IPS-18c (cell line): Measurements from ENCODE around the gene TSPAN4.

ENCODE experiments used
- H3K4me3 ChIP-seq: 2 replicates; pipeline ENCODE4 v1.7.0; 2013; ENCODE audit warnings: low read depth, mild to moderate bottlenecking, low read length, moderate library complexity; ENCODE audit not compliant: insufficient read depth
- H3K9me3 ChIP-seq: one replicate; pipeline ENCODE4 v1.6.1; 2013; ENCODE audit warnings: mild to moderate bottlenecking, low read length, moderate library complexity; ENCODE audit not compliant: control insufficient read depth, insufficient read depth

The TSPAN4 gene

DNA sequence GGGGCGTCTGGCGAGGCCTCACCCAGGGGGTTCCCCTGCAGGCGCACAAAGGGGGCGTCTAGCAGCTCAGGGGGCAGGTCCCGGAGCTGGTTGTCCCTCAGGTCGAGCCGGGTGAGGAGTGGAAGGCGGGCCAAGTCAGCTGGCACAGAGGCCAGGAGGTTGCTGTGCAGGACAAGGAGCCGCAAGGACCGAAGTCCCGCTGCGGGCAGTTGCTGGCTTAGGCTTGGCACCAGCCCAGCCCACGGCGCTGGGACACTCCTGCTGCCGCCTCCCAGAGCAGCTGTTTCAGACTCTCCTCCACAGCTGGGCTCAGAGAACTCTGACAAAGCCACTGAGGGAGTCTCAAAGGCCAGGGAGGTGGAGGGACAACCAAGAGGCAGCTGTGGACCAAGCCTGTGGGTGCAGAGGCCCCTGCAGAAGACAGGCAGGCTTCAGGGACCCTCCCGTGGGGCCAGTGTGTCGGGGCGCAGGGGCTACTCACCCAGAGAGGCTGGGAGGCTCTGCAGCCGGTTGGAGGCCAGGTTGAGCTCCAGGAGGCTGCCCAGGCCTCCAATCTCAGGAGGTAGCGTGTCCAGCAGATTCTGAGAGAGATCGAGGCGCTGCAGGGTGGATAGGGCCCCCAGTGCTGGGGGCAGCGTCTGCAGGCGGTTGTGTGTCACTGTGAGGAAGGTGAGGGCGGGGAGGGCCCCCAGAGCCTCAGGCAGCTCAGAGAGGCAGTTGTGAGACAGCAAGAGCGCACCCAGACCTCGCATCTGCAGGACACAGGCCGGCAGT, 39.8 kb upstream of the TSPAN4 start:
- Histone ChIP-seq H3K4me3 (no peak overlapping the region), H3K9me3 (no peaks in the 10 kb centered on the region)

DNA sequence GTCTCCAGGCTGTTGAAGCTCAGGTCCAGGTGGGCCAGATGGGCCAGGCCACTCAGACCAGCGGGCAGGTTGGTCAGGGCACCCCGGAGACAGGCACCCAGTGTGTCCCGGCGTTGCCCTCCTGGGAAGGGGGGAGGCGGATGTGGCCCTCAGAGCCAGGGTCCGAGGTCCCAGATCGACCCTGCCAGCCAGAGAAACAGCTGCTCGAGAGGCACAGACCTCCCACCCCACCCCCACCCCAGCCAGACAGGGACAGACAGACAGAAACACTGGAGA, 39.2 kb upstream of the TSPAN4 start:
- 0 out of 2 replicates have a peak overlapping the region, but pooled peaks have one; percentile 58 for H3K4me3 ChIP-seq
- no peaks in the 10 kb centered on the region for H3K9me3 ChIP-seq

DNA sequence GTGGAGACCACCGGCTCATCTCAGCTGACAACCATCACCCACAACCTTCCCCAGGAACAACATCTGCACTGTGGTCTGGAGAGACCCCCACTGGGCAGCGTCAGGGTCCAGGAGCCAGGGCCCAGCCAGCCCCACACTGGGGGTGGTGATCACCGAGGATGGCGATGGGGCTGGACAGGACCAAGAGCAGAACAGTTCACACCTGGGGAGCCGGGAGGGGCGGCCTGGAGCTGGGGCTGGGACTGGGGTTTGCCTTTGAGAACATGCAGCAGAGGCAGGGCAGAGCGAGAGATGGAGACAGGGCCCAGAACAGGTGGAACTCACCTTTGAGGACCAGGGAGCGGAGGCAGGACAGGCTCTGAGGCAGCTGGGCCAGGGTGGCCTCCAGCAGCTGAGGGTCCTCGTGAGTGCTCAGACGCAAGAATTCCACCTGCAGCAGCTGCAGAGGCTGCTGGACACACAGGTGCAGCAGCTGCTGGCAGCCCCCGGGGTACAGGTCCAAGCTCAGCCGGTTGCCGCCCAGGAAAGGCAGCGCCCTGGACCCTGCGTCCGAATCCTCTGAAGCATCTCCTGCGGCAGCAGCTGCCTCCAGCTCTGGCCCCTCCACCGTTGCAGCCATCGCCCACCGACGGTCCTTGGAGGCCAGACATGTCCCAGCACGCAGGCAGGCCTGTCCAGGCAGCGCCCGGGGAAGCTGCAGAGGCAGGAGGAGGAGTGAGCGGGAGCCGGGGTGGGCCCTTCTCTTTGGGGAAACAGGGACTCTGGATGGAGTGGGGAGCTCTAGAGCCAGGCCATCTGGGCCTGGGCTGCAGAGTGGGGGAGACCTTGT, 38.7 kb upstream of the TSPAN4 start:
- H3K4me3 ChIP-seq = peak overlapping the region; percentile 58
- H3K9me3 ChIP-seq = no peaks in the 10 kb centered on the region

DNA sequence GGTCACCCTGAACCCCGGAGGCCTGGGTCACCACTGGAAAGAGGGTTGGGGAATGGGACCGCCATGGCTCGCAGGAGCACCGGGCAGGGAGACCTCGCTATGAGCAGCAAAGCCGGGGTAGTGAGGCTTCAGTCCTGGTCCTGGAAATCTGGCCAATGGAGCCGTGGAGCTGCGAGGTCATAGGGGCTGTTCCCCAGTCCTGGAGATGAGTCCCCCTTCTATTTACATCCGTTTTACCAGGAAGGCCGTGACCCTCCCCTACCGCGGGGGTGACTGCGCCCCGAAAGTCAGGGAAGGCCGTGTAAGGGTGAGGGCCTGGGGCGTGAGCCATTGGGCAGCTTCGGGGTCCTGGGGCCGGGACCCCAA, 38.1 kb upstream of the TSPAN4 start:
- H3K9me3 ChIP-seq = no peaks in the 10 kb centered on the region

DNA sequence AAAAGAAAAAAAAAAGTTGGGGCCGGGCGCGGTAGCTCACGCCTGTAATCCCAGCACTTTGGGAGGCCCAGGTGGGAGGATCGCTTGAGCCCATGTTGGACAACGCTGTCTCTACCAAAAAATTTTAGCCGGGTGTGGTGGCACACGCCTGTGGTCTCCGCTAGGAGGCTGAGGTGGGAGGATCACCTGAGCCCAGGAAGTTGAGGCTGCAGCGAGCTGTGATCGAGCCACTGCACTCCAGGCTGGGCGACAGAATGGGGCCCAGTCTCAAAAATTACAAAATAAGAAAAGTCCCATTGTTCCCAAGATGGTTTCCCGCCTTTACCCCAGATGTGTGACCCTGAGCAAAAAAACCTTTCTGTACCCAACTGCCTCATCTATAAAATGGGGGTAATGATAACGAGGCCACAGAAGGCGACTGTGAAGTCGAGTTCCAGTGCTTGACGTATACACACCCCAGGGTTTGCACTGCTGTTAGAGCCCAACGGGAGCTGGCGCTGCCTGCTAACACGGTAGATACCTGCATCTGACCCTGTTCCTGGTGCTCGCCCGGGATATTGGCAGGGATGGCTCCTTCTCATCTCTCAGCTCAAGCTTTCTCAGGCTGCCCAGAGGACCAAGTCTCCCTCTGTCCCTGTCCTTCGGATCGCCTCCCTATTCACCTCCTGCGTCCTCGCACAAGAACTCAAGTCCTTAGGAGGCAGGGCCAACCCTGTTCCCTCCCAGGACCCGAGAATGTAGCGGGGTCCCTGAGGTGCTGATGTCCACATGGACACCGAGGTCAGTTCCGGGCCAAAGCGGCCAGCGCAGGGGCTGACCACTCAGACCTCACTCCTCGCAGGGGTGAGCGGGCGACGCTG, 34.0 kb upstream of the TSPAN4 start:
- Histone ChIP-seq H3K9me3 (no peaks in the 10 kb centered on the region), H3K4me3 (peak overlapping the region; percentile 99)

More for the DNA sequence above, 38.1 kb upstream of the TSPAN4 start:
- H3K4me3 ChIP-seq = peak overlapping the region; percentile 58

DNA sequence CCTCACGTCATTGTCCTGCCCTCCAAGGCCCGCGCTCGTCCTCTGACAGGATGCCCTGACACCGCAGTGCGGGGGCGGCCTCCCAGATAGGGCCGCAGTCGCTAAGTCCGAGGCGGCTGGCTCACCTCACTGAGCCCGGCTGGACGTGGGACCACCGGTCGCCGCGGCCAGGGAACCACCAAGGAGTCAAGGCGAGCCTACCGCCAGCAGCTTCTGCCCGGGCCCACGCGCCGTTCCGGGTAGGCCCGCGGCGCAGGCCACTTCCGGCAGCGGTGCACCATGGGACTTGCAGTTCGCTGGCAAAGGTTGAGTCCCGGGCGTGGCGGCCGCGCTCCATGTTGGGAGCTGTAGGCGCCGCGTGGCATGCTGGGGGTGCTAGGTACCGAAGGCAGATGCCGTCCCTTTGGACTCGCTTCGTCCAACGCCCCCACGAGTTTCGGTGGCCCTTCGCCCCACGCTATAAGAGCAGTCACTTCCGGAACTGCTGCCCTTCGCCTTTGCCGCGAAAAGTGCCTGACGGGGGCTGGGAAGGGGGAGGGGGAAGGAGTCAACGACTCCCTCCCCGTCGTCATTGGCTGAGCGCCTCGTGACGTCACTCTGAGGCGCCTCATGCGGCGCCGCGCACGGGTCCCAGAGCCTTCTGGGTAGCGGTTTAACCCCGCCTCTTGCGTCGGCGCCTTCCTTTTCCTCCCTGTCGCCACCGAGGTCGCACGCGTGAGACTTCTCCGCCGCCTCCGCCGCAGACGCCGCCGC, 33.2 kb upstream of the TSPAN4 start, which contains the start of gene RPLP2:
Gene RPLP2, plus strand, starts transcription at position 681 of the 753 bp plus-strand sequence. CDS start 268 bp downstream, outside the sequence.
- no peaks in the 10 kb centered on the region for H3K9me3 ChIP-seq
- peak within 1 kb of the TSS; percentile 99 for H3K4me3 ChIP-seq

DNA sequence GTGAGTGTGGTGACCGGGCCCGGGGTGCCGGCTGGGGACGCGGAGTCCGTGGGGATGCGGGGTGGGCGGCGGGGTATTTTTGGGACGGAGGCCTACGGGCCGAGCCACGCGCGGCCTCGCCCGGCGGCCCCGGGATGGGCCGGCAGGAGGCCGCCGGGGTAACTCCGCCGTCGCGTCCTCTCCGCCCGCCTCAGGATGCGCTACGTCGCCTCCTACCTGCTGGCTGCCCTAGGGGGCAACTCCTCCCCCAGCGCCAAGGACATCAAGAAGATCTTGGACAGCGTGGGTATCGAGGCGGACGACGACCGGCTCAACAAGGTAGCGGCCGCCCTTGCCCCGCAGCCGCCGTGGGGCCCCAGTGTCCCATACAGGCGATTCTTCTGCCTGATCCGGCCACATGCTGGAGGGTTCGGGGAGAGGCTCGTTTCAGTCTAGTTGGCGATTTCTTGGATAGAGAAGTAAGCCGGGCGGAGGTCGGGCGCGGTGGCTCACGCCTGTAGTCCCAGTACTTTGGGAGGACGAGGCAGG, 32.5 kb upstream of the TSPAN4 start:
- Histone ChIP-seq H3K4me3 (peak overlapping the region; percentile 99), H3K9me3 (no peaks in the 10 kb centered on the region)

DNA sequence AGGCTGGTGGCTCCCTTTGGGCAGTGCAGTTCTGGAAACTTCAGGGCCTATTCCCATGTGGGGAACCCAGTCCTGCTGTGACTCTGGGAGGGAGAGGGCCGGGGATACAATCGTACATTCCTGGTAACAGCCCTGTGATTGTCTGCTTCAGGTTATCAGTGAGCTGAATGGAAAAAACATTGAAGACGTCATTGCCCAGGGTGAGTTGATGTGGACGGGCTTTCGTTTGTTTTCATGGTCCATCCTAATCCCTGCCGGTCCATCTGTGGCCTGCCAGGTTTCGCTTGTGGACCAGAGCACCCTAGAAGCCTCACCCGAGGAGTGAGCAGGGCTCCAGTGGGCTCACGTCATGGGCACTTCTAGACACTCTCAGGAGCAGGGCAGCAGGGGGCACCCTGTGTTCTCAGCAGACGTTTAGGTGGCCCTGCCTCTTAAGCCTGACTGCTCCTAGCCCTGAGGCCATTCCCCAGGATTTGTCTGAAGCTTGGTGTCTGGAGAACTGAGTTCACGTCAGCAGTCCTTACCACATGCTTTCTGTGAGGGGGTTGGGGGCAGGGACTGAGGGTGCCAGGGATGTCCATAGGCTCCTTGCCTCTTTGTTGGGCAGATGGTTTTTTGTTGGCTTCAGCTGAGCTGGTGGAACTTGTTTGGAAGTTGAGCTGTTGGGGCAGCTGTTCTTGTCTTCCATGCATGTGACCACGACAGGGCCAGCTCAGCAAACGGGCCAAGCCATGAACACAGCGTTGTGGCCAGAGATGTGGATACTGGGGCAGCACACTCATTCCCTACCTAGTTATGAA, 31.0 kb upstream of the TSPAN4 start:
- Histone ChIP-seq H3K4me3 (peak overlapping the region; percentile 99), H3K9me3 (no peaks in the 10 kb centered on the region)

DNA sequence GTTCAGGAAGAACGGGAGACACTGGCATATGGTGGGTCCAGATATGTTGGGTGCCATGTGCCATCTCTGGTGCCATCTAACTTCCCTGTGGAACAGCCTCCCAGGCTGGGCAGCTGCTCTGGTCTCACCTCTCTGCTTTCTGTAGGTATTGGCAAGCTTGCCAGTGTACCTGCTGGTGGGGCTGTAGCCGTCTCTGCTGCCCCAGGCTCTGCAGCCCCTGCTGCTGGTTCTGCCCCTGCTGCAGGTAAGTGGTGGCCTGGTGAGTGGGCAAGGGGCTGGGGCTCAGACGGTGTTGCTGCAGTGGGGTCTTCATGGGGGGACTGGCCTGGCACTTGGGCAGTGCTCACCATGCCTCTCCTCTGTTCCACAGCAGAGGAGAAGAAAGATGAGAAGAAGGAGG, 30.3 kb upstream of the TSPAN4 start:
- Histone ChIP-seq H3K9me3 (no peaks in the 10 kb centered on the region), H3K4me3 (no peak overlapping the region)

DNA sequence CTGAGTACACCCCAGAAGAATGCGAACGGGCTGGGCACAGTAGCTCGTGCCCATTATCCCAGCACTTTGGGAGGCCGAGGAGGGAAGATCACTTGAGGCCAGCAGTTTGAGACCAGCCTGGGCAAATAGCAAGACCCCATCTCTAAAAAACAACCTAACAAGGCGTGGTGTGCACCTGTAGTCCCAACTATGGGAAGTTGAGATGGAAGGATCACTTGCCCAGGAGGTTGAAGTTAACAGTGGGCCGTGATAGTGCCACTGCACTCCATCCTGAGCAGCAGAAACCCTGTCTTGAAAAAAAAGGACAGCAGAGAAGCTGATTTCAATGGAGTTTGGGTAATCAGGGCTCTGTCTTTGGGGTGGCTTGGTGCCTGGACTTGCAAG, 29.6 kb upstream of the TSPAN4 start:
- H3K9me3 ChIP-seq = no peaks in the 10 kb centered on the region
- H3K4me3 ChIP-seq = no peak overlapping the region

DNA sequence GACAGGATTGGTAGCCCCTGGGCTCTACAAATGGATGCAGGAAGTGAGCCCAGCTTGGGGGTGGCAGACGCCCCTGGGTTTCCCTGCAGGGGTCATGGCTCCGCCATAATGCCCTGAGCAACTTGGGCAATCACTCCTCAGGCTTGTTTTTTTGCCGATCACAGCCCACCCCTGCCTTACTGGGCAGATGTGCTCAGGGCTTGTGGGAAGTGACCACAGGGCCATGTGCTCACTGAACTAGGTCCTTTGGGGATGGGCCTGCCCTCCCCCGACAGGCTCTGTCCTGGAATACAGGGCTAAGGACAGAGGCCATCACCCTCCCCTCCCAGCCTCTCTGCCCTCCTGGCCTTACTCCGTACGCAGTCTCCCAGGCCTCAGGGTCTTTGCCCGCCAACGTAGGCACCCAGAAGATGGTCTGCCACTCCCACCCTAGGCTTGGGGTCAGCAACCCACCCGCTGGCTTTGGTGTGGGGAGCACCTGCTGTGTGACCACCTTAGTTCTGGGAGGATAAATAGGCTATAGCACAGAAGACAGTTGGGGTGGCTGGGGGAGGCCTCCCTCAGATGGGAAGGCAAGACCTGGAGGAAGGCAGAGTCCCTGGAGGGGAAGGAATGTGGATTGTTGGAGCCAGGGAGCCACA, 29.1 kb upstream of the TSPAN4 start:
- H3K9me3 ChIP-seq = no peaks in the 10 kb centered on the region
- no peak overlapping the region for H3K4me3 ChIP-seq

DNA sequence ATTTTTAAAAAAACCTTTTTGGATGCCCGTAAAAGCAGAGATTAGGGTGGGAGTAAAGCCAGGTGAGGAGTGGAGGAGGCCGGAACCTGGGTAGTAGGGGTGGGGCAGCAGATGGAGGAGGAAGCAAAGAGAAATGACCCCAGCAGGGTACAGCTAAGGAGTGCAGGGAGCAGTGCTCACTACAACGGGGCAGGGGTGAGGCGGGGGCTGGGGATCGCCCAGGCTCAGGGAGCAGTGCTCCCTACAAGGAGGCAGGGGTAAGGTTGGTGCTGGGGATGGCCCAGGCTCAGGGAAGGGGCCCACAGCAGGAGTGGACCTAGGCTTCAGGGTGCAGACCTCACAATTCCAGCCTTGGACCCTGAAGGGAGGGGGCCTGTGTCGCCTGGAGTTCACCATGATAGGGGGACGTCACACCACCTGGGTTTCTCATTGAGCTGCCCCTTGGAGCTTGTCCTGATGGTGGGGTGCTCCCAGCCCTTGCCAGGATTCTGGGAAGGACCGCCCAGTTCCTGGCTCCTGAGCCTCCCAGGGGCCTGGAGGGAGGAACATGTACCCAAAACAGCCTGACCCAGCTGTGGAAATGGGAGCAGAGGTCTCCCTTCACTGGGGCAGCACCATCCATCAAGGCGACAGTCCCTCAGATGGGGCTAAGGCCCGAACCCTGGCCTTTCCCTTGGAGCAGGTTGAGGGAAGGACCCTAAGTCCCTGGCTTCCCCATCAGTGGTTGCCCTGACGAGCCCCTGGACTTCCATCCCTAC, 26.8 kb upstream of the TSPAN4 start:
- H3K4me3 ChIP-seq = no peak overlapping the region

DNA sequence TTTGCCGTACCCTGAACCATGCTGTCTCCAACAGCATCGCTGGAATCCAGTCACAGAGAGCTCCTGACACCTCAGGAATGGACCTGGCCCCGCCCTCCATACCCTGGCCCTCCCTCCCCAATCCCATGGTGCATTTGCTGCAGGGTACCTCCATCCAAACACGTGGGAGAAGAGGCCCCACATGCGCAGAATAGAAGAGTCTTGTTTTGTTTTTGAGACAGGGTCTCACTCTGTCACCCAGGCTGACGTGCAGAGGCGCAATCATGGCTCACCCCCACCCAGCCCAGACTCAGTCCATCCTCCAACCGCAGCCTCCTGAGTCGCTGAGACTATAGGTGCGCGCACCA, 26.2 kb upstream of the TSPAN4 start:
- no peaks in the 10 kb centered on the region for H3K9me3 ChIP-seq
- no peak overlapping the region for H3K4me3 ChIP-seq

More for the DNA sequence above, 26.8 kb upstream of the TSPAN4 start:
- no peaks in the 10 kb centered on the region for H3K9me3 ChIP-seq

DNA sequence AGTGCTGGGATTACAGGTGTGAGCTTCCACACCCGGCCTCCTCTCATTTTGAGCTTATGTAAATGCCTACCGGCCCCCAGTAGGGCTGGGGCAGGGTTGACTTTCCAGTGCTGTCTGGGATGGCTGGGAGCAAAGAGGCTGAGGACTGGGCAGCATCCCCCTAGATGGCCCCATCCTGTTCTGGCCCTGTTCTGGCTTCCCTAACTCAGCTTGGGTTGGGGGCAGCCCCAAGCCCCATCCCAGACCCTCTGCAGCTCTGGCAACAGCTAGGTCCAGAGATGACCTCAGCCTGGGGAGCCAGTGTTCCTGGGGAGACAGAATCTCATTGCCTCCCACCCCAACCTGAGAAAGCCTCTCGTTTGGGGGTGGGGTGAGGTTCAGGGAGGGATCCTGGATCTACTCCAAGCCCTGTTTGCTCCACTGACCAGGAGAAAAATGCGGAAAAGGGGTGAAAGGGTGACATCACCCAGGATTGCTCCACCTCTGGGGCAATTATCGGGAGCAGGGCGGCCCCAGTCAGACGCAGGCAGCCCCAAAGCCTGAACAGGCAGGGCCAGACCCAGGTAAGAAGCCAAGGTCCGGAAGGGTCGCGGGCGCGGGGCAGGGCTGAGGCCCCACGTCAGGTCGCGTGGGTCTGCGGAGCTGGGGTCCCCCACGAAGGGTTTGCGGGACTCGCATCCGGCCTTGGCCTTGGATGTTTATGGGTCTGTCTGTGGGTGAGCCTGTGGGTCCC, 24.1 kb upstream of the TSPAN4 start, which contains the start of gene PNPLA2:
Gene PNPLA2, plus strand, starts transcription at position 519 of the 733 bp plus-strand sequence. CDS start 805 bp downstream, outside the sequence.
- peak within 1 kb of the TSS; percentile 89 for H3K4me3 ChIP-seq
- no peaks in the 10 kb centered on the region for H3K9me3 ChIP-seq
